HFFc6 (cell line): Measurements from ENCODE around the gene SLC44A5. TPM values are rescaled to one million over a fixed set of nuclear protein-coding genes. Genes with fewer than 3 reads are reported as not detected.

ENCODE experiments used
- DNase-seq: peaks from one replicate; pipeline ENCODE4 v3.0.0-alpha.2; 2018
- H3K27ac Mint-ChIP-seq: 2 replicates; pipeline ENCODE4 v1.8.0; 2020; ENCODE audit warnings: mild to moderate bottlenecking, mixed read lengths
- H3K27me3 Mint-ChIP-seq: 2 replicates; pipeline ENCODE4 v1.8.0; 2021; ENCODE audit warnings: mild to moderate bottlenecking, moderate library complexity, mixed read lengths; ENCODE audit not compliant: insufficient read depth
- H3K36me3 Mint-ChIP-seq: 2 replicates; pipeline ENCODE4 v1.8.0; 2021; ENCODE audit warnings: low read depth, mixed read lengths
- H3K4me1 Mint-ChIP-seq: 2 replicates; pipeline ENCODE4 v1.8.0; 2020; ENCODE audit warnings: low read depth, mixed read lengths
- H3K4me3 Mint-ChIP-seq: 2 replicates; pipeline ENCODE4 v1.8.0; 2020; ENCODE audit warnings: mild to moderate bottlenecking, moderate library complexity, mixed read lengths
- H3K9me3 Mint-ChIP-seq: 2 replicates; pipeline ENCODE4 v1.8.0; 2020; ENCODE audit warnings: mild to moderate bottlenecking, mixed read lengths
- CTCF ChIP-seq: fragments of 200-600 bp; sonication (generic); IDR thresholded peaks from 2 replicates; pipeline ENCODE4 v1.5.0; 2021; ENCODE audit warnings: antibody characterized with exemption, mild to moderate bottlenecking
- total RNA-seq, 6 experiments: library from RNA; stranded (reverse); fragmentation: NEBNext Ultra II Directional; extraction: Animal tissue kit (Norgen Biotek cat#: 25700); gene quantifications; 2 replicates in 1 of 6; 3 replicates in 5 of 6; pipeline ENCODE4 v1.2.3, GENCODE V29; 2021

The SLC44A5 gene
- total RNA-seq, 6 experiments from 2014 or later = not detected

GRCh38 chr1:75567191-75567590 lies 43.7 kb downstream of the SLC44A5 start:
- Mint-ChIP-seq H3K4me3 (no peak overlapping the region), H3K36me3 (no peaks in the 10 kb centered on the region), H3K27ac (no peak overlapping the region), H3K27me3 (no peaks in the 10 kb centered on the region; the same call in 1 of the 2 replicates), H3K4me1 (no peaks in the 10 kb centered on the region), H3K9me3 (peaks cover 22% of the 10 kb centered on the region)
- no peak for DNase-seq
- no peak for TF ChIP-seq CTCF

- Mint-ChIP-seq H3K9me3 (peaks cover 12% of the 10 kb centered on the region), H3K36me3 (no peaks in the 10 kb centered on the region), H3K4me3 (no peak overlapping the region), H3K27me3 (no peaks in the 10 kb centered on the region), H3K27ac (no peak overlapping the region), H3K4me1 (no peaks in the 10 kb centered on the region)
- TF ChIP-seq CTCF = no peak
- no peak for DNase-seq
Observed at GRCh38 chr1:75559800-75560199, 51.1 kb downstream of the SLC44A5 start.

- H3K27ac Mint-ChIP-seq = no peak overlapping the region
Observed at GRCh38 chr1:75559136-75559535, 51.8 kb downstream of the SLC44A5 start.

GRCh38 chr1:75554870-75555269 lies 56.0 kb downstream of the SLC44A5 start:
- H3K27me3 Mint-ChIP-seq = no peaks in the 10 kb centered on the region; the same call in 1 of the 2 replicates
- no peak for DNase-seq
- H3K36me3 Mint-ChIP-seq = no peaks in the 10 kb centered on the region
- peaks cover 18% of the 10 kb centered on the region for H3K9me3 Mint-ChIP-seq
- H3K27ac Mint-ChIP-seq = no peak overlapping the region
- no peaks in the 10 kb centered on the region for H3K4me1 Mint-ChIP-seq
- TF ChIP-seq CTCF = no peak
- H3K4me3 Mint-ChIP-seq = no peak overlapping the region

More at GRCh38 chr1:75559136-75559535, 51.8 kb downstream of the SLC44A5 start:
- Mint-ChIP-seq H3K4me1 (no peaks in the 10 kb centered on the region), H3K4me3 (no peak overlapping the region), H3K36me3 (no peaks in the 10 kb centered on the region), H3K9me3 (peaks cover 11% of the 10 kb centered on the region), H3K27me3 (no peaks in the 10 kb centered on the region)
- TF ChIP-seq CTCF = no peak
- no peak for DNase-seq

- TF ChIP-seq CTCF = no peak
- H3K36me3 Mint-ChIP-seq = no peaks in the 10 kb centered on the region
- H3K4me1 Mint-ChIP-seq = no peaks in the 10 kb centered on the region
- no peaks in the 10 kb centered on the region; the same call in 1 of the 2 replicates for H3K27me3 Mint-ChIP-seq
- no peak overlapping the region for H3K4me3 Mint-ChIP-seq
- no peak overlapping the region for H3K27ac Mint-ChIP-seq
- peaks cover 25% of the 10 kb centered on the region for H3K9me3 Mint-ChIP-seq
- no peak for DNase-seq
Observed at GRCh38 chr1:75554181-75554580, 56.7 kb downstream of the SLC44A5 start.

GRCh38 chr1:75550559-75550958 lies 60.4 kb downstream of the SLC44A5 start:
- H3K4me3 Mint-ChIP-seq = no peak overlapping the region
- peaks cover 32% of the 10 kb centered on the region for H3K9me3 Mint-ChIP-seq
- no peaks in the 10 kb centered on the region; the same call in 1 of the 2 replicates for H3K36me3 Mint-ChIP-seq
- no peak for DNase-seq
- TF ChIP-seq CTCF = no peak
- no peak overlapping the region for H3K27ac Mint-ChIP-seq
- no peaks in the 10 kb centered on the region; the same call in 1 of the 2 replicates for H3K27me3 Mint-ChIP-seq
- no peaks in the 10 kb centered on the region for H3K4me1 Mint-ChIP-seq
